Embryonic facial prominence (tissue), 1 donor: Measurements from ENCODE around the gene SPATA24.
"Not testable (repeated sequence)": the region's sequence is repeated elsewhere in the genome, so short reads cannot be mapped to it uniquely, and the experiment has no call there.

ENCODE experiments used
- DNase-seq: peaks from one replicate; pipeline ENCODE4 v3.0.0-alpha.2; 2016; ENCODE audit errors: extremely low spot score

Gene SPATA24

GRCh38 chr5:139403787-139404483, at the start of gene SPATA24:
Gene SPATA24 (minus strand): TSS chr5:139404089. CDS start chr5:139404060, 29 bp downstream.
- DNase-seq = peak; percentile 94

GRCh38 chr5:139451878-139452660, 48.2 kb upstream of the SPATA24 start:
- DNase-seq = no peak

GRCh38 chr5:139451176-139451575, 47.3 kb upstream of the SPATA24 start:
- no peak for DNase-seq

- no peak for DNase-seq
Observed at GRCh38 chr5:139446956-139447779, 43.3 kb upstream of the SPATA24 start.

GRCh38 chr5:139445325-139446170, 41.7 kb upstream of the SPATA24 start:
- DNase-seq = no peak

- DNase-seq = peak; percentile 46
Observed at GRCh38 chr5:139443831-139444453, 40.1 kb upstream of the SPATA24 start.

- DNase-seq = not testable (repeated sequence)
Observed at GRCh38 chr5:139440416-139440815, 36.5 kb upstream of the SPATA24 start.

GRCh38 chr5:139439013-139439903, 35.4 kb upstream of the SPATA24 start, which contains the start of gene DNAJC18:
Gene DNAJC18 (minus strand): TSS chr5:139439525. CDS start chr5:139439445, 80 bp downstream.
- DNase-seq = peak; percentile 84

GRCh38 chr5:139438707-139439012, 34.8 kb upstream of the SPATA24 start:
- DNase-seq = no peak

GRCh38 chr5:139435676-139436075, 31.8 kb upstream of the SPATA24 start:
- DNase-seq = no peak

GRCh38 chr5:139431706-139432105, 27.8 kb upstream of the SPATA24 start:
- no peak for DNase-seq

- DNase-seq = no peak
Observed at GRCh38 chr5:139430015-139430414, 26.1 kb upstream of the SPATA24 start.

GRCh38 chr5:139426203-139426885, 22.5 kb upstream of the SPATA24 start:
- no peak for DNase-seq

GRCh38 chr5:139425497-139425896, 21.6 kb upstream of the SPATA24 start:
- no peak for DNase-seq

GRCh38 chr5:139422307-139422893, 18.5 kb upstream of the SPATA24 start:
- peak; percentile 82 for DNase-seq

- no peak for DNase-seq
Observed at GRCh38 chr5:139419226-139420192, 15.6 kb upstream of the SPATA24 start.

- DNase-seq = no peak
Observed at GRCh38 chr5:139418793-139419192, 14.9 kb upstream of the SPATA24 start.

GRCh38 chr5:139417214-139417613, 13.3 kb upstream of the SPATA24 start:
- no peak for DNase-seq
